ENCODE data around the gene ULBP2.

Gene ULBP2, protein sequence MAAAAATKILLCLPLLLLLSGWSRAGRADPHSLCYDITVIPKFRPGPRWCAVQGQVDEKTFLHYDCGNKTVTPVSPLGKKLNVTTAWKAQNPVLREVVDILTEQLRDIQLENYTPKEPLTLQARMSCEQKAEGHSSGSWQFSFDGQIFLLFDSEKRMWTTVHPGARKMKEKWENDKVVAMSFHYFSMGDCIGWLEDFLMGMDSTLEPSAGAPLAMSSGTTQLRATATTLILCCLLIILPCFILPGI

DNA sequence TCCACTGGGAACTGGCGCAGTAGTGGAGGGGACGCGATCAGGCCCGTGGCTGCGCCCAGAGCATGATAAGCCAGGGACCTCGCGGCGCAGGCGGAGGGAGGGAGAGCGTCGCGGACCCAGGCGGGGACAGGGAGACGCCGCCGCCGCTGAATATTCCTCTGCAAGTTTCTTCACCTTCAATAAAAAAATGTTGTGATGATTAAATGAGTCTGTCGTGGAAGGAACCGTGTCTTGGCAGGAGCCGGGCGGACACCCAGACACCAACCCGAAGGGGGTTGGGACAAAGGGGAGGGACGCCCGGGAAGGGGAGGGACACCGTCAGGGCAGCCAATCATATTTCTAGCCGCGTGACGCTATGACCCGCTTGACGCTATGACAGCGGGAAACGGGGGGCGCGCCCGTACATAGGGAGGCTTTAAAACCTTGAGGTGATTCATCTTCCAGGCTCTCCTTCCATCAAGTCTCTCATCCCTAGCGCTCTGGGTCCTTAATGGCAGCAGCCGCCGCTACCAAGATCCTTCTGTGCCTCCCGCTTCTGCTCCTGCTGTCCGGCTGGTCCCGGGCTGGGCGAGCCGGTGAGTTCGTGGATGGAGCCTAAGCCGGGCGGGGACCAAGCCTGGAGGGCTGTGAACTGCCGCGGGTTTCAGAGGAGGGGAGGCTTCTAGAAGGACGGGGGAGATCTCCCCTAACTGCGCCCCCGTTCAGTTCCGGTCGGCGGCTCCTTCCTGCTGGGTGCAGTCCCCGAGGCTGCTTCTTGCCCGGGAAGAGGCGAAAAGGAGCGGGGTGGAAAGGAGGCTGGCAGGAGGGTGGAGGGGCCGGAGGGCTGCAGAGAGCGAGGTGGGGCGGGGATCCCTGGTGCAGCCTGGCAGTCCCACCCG, at the start of gene ULBP2:
TSS of gene ULBP2 (plus strand) at position 432 of the 878 bp plus-strand sequence. CDS start at position 491, 59 bp downstream.
- peak within 1 kb of the TSS; percentile 49 for H3K4me3 ChIP-seq (ENCODE audit: low read depth, low read length)

DNA sequence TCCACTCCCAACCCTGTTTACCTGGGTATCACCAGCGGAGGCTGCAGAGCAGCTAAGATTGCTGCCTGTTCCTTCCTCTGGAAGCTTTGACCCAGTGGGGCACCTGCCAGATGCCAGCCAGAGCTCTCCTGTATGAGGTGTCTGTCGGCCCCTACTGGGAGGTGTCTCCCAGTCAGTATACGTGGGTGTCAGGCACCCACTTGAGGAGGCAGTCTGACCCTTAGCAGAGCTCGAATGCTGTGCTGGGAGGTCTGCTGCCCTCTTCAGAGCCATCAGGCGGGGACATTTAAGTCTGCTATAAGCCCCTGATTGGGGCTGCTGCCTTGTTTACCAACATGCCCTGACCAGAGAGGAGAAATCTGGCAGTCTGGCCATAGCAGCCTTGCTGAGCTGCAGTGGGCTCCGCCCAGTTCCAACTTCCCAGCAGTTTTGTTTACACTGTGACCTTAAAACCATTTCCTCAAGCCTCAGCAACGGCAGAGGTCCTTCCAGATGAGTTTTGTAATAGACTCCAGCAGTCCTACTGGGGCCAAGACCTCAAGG, 46.7 kb upstream of the ULBP2 start:
- no peak overlapping the region for H3K4me3 ChIP-seq (ENCODE audit: low read depth, low read length)

DNA sequence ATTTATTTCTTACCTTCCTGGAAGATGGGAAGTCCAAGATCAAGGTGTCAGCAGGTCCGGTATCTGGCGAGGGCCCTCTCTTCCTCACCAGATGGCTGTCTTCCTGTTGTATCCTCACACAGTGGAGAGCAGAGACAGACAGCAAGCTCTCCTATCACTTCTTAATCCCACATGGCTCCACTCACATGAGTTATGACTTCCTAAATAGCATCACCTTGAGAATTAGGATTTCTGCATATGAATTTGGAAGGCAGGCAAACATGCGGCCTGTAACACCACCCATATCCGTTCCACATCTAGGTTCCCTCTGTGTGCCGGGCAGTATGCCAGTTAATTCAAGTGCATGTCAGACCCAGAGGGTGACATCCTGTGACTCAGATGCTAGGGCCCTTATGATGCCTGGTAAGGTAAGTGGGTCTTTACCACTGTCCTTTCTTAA, 46.0 kb upstream of the ULBP2 start:
- H3K4me3 ChIP-seq (ENCODE audit: low read depth, low read length): no peak overlapping the region

DNA sequence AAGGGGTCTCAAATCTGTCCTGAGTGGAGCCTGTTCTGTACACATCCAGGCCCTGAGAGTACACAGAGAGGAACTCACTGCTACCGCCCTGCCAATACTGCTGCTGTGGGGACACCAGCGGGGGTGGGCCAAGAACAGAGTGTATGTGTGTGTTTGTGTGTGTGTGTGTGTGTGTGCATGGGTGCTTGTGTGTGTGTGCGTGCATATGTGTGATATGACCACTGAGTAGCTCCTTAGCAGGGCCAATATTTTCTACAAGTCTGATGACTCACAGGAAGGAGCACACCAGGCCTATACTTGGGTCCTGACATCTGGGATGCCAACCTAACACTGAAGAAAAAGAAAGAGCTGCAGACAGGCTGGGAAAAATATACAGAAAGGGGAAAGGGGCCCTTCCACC, 45.3 kb upstream of the ULBP2 start:
- H3K4me3 ChIP-seq (ENCODE audit: low read depth, low read length): no peak overlapping the region

DNA sequence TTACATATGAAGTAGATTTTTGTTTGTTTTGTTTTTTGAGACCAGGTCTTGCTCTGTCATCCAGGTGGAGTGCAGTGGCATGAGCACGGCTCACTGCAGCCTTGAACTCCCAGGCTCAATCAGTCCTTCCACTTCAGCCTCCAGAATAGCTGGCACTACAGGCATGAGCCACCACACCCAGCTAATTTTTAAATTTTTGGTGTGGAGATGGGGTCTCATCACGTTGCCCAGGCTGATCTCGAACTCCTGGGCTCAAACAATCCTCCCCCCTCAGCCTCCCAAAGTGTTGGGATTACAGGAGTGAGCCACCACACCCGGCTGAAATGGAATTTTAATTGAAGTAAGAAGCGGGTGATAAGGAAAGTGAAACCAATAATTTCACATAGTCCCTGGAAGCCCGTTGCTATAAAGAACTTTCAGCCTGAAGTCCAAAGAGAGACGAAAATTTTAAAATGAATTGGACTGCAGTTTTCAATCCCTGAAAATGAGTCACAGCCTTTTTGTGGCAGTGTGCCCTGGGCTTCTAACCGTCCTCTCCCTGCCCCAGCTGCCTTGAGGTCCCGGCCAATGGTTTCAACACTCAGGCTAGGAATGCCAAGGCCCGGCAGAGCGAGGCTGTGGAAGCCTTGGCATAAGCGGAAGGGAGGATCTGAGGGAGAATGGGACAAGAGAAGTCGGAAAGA, 44.7 kb upstream of the ULBP2 start:
- H3K4me3 ChIP-seq (ENCODE audit: low read depth, low read length): no peak overlapping the region

DNA sequence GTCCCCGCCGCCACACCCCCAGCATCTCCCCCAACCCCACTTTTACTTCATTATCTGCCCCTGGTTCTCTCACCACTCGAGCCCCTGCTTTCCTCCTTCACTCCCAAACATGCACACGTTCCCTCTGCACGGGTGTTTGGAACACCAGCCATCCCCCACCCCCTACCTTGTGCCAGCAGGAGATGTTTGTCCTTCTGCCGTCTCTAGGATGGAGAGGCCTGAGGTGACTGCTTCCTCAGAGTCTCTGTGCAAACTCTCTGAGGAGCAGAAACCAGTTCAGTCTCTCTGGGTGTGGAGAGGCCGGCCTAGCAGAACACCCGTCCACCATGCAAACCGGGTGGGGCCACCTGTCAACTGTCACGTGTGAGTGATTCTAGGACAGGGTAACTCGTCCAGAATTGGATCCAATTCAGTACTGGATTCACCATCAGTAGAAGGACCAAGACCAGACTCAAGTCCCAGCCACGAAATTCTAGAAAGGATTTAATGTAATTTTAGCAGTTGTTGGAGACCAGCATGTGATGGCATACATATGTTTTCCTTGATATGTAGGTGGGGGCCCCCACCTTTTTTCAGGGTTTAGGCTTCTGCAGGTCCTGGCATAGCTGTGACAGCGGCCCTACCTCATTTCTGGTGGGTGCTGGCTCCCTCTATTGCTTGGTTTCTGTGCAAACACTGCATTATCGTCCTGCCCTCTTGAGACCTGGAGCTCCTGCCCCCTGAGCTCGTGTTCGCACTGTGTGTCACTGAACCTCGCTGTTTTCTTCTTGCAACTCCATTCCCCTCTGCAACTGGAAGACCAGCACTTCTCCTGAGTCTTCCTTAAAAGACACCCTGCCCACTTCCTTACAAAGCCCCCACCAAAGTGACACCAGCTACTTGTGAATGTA, 43.7 kb upstream of the ULBP2 start, which contains the start of gene RAET1E:
TSS of gene RAET1E (minus strand) at position 259 of the 890 bp plus-strand sequence. CDS start 7,212 bp downstream, outside the sequence.
- no peak within 1 kb of the TSS for H3K4me3 ChIP-seq (ENCODE audit: low read depth, low read length)

DNA sequence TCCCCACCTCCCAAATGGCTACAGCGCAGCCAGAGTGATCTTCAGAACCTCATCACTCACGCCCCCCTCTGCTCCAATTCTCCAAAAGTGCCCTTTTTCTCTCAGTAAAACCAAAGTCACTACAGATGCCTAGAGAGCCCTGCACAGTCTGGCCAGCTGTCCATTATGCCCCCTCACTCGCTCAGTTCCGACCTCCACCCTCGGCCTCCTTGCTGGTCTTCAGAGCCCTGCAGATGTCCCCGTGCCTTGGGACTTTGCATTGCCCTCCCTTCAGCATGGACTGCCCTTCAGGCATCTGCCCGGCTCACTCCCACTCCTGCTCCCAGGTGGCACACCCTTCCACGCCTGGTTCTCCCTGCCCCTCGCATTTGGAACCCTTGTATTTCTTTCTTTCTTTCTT, 42.8 kb upstream of the ULBP2 start:
- H3K4me3 ChIP-seq (ENCODE audit: low read depth, low read length): no peak overlapping the region

DNA sequence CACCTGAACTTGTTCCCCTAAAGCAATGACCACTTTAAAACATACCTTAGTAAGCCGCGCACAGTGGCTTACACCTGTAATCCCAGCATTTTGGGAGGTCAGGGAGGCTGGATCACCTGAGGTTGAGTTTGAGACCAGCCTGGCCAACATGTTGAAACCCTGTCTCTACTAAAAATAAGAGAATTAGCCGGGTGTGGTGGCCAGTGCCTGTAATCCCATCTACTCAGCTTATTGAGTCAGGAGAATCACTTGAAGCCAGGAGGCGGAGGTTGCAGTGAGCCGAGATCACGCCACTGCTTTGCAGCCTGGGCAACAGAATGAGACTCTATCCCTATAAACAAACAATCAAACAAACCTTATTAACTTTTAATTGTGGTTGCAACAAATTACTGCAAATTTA, 42.3 kb upstream of the ULBP2 start:
- no peak overlapping the region for H3K4me3 ChIP-seq (ENCODE audit: low read depth, low read length)

DNA sequence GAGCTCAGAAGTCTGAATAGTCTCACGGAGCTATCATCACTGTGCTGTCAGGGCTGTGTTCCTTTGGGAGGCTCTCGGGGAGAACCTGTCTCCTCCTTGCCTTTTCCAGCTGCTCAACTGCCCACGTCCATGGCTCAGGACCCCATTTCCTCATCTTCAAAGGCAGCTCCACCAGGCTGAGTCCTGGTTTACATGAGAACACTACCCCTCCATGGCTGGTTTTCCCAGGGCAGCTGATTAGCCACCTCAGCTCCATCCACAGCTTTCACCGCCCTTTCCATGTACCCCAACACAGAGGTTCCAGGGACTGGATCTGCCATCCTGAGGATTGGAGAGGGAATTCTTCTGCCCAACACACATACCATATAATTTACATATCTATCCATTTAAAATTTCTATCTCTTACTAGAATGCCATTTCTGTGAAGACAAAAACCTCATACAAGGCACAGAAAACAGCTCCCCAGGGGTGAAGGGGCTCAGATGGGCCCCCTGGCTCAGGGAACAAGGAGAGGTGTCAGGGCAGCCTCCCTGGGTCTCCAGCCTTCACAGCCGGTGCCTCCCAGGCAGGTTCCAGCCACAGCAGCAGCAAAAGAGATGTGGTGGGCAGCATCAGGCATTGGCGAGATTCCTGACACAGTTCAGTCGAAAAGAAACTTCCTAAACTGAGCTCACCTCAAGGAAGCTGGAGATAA, 41.7 kb upstream of the ULBP2 start:
- H3K4me3 ChIP-seq (ENCODE audit: low read depth, low read length): no peak overlapping the region

DNA sequence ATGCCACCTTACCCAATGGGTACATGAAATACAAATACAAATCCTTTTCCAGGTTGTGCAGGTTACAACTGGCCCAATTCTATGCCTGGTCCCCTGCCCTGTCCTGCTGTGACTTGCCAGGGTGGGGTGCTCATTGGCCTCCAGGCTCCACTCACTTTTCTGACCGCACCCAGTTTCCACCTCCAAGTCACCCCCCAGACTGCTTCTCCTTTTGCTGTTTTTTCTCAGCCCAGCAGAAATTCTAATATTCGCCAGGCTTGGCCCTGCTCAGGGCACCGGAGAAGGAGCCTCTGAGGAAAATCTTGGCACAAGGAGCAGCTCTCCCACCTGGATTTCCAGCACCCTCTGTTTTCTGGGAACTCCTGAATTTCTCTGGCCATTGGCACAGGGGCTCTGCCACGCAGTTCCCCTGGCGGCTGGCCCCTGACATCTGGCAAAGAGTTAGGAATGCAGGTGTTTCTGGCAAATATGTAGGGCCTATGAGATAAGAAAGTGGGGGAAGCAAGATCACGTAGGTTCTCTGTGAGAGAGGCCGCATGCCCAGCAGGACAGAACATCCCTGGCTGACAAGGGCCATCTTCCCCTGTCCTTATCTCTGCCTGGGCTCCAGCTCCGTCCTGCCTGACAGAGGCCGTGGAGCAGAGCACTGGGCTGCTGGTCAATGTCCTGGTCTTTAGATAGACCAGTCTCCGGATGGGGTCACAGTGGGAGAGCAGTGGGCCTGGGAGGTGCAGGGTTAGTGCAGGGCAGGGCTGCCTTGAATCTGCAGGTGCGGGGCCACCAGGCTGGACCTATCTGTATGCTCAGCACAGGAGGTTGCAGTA, 41.0 kb upstream of the ULBP2 start:
- H3K4me3 ChIP-seq (ENCODE audit: low read depth, low read length): no peak overlapping the region

DNA sequence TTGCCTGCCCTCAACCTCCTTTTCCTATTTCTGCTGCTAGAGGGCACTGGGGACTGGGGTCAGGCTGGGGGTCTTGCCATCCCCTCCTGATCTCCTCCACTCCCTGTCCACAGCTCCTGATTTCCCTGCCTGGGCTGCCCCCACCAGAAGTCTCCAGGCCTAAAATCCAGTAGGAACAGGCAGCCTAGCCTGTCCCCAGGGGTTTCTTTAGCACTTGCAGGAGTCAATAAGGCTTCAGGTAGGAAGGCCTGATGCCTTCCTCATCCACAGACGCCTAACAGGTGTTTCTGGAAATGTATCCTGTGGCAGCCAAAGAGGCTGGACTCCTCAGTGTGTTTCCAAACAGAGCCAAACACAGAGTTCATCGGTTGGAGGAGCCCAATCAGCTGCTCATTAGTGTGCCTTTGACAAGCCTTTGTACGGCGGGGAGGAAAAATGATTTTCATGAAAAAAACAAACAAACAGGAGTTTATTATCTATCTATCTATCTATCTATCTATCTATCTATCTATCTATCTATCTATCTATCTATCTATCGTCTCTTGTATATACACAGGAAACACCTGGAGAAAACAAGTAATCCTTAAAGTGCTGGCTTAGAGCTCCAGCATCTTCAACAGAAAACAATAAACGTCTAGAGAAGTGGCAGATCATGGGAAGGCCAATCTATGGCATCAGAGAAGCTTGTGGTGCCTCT, 40.2 kb upstream of the ULBP2 start:
- H3K4me3 ChIP-seq (ENCODE audit: low read depth, low read length): no peak overlapping the region

DNA sequence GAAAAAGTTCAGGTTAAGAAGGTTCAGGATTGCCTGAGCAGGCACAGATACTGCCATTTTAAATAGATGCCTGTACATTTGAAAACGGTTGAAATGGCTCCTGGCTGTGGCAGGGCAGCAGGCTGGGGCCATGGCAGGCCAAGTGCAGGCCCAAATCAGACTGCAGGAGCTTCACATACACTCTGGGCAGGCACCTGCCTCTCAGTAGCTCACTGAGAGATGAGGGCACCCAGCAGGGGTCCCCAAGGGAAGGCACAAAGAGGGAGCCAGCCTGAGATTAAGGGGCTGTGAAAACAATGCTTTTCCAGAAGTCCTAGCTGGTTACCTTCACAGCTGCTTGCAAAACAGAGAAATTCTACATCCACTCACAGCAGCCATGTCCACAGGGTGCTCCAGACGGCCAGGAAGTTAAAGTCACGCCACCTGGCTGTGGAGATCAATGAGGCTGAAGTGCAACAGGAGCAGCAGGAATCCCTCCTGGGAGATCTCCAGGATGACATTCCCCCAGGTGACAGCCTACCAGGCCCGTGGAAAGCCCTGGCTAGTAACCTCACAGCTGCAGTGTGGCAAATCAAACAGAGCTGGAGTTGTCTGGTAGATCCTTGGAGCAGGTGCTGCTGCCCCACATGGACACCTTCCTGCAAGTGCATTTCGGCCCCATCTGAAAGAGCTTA, 37.7 kb upstream of the ULBP2 start:
- H3K4me3 ChIP-seq (ENCODE audit: low read depth, low read length): no peak overlapping the region

DNA sequence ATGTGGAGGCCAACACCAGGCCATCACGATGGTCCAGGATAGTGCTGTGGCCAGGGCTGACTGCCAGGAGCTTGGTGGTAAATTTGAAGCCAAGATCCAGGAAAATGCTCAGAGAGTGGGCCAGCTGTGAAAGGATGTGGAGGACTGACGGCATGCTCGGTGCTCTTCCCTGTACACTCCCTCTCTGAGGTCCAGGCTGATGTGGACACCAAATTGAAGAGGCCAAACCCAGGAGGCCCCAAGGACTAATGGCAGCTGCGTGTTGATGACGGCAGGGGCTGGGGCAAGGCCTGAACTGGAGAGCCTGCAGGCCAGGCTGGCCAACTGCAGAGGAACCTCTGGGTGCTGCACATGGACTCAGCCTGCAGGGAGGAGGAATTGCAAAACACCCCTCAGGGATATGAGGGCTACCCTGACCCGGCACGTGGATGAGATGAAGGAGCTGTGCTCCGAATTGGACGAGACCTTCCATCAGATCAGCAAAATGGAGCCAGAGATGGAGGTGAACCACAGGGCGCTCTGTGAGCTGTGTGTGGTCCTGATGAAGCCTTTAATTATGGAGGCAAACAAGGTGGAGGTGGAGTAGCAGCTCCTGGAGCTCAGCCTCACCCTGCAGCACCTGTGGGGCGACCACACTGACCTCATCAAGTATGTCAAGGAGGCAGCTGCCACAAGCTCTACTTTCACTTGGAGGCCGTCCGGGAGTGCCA, 37.0 kb upstream of the ULBP2 start:
- H3K4me3 ChIP-seq (ENCODE audit: low read depth, low read length): no peak overlapping the region

DNA sequence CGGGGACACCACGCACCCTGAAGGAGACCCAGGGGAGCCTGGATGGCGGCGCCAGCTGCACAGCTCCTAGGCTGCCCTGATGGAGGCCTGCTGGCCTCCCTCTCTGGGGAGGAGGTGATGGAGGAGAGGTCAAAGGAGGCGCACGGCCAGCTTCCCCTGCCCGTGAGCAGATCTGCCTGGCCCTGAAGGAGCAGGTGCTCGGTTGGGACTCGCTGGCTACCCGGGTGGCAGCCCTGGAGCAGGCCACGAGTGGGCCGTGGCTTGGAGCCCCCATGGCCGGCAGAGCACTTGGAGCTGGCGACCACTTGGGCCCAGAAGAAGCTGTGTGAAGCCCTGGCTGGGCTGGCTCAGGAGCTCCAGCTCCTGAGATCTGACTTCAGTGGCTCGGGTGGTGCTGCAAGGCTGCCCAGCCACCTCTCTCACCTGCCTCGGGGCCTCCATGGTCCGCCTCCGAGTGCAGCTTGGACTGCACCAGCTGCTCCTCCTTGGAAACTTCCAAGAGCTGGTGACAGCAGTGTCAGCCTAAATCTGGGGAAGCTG, 36.4 kb upstream of the ULBP2 start:
- H3K4me3 ChIP-seq (ENCODE audit: low read depth, low read length): no peak overlapping the region

DNA sequence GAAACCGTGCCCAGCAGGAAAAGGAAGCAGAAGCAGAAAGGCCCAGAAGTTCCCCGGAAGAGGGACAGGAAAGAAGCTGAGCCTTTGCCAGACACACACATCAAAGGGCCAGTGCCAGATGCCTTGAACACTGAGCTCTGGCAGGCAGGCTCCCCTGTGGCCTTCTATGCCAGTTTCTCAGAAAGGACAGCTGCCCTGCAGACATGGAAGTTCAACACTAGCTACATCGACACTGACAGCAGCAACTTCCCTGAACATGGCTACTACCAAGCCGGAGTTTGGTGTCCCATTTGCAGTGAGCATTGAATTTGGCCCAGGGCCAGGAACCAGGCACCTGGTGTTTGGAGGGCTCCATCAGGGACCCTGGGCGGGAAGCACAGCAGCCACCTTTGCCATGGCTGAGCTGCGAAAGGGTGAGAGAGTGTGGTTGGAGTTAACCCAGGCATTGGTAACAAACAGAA, 35.9 kb upstream of the ULBP2 start:
- H3K4me3 ChIP-seq (ENCODE audit: low read depth, low read length): no peak overlapping the region

DNA sequence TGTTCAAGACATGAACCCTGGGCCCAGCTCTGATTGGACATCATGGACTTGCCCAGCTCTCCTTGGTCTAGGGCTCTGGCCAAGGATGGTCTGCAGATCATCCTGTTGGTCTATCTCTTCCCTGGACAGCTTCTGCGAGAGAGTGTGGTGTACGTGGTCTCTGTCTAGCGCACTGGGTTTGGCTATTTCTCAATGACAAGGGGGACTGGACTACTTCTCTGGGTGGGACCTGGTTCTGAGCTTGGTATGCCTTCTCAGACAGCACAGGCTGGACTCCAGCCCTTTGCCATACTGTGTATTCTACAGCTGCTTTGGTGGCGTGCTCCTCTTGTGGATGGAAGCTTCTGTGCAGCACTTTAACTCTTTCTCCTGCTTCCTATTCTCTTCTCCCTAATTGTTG, 35.4 kb upstream of the ULBP2 start:
- H3K4me3 ChIP-seq (ENCODE audit: low read depth, low read length): no peak overlapping the region

DNA sequence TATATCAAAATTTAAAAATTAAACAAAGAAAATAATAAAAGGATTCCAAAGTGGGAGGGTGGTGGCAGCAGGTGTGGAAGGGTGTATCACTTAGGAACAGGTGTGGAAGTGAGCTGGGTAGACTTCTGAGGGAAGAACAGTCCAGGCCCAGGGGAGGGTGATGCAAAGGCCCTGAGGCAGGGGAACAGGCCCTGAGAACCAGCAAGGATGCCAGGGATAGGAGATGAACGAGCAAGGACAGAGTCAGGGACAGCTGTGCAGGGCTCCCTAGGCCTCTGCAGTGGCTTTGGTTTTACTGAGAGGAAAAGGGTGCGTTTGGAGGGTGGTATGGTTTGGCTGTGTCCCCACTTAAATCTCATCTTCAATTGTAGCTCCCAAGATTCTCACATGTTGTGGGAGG, 34.5 kb upstream of the ULBP2 start:
- no peak overlapping the region for H3K4me3 ChIP-seq (ENCODE audit: low read depth, low read length)

Measured in iPS-11a (cell line).